Right atrium auricular region (tissue), 2 donors: ENCODE measurements around the gene RBM39. TPM values are rescaled to one million over a fixed set of nuclear protein-coding genes. Genes with fewer than 3 reads are reported as not detected.

ENCODE experiments used
- DNase-seq: peaks from one replicate; pipeline ENCODE4 v3.0.0-alpha.2; 2019; ENCODE audit warnings: low spot score
- H3K27ac ChIP-seq, 2 donors: fragments of 200-600 bp; sonication (generic); 1 replicate in 1 of 2; 2 replicates in 1 of 2; pipeline ENCODE4 v1.5.1; 2016 to 2019
- H3K27me3 ChIP-seq, 2 donors: fragments of 200-600 bp; sonication (generic); one replicate each; pipeline versions ENCODE4 v1.5.1 to v1.6.0; 2017 to 2019
- H3K36me3 ChIP-seq: fragments of 200-600 bp; sonication (generic); one replicate; pipeline ENCODE4 v1.5.1; 2016
- H3K4me1 ChIP-seq, 2 donors: fragments of 200-600 bp; sonication (generic); one replicate each; pipeline versions ENCODE4 v1.5.1 to v1.6.0; 2017 to 2019
- H3K4me3 ChIP-seq, 2 donors: fragments of 200-600 bp; sonication (generic); 1 replicate in 1 of 2; 2 replicates in 1 of 2; pipeline ENCODE4 v1.5.1; 2017 to 2019; ENCODE audit warnings: mild to moderate bottlenecking in 1 of 2, moderate library complexity in 1 of 2
- H3K9me3 ChIP-seq, 2 donors: fragments of 200-600 bp; sonication (generic); one replicate each; pipeline ENCODE4 v1.5.1; 2019
- CTCF ChIP-seq, 2 donors: fragments of 200-600 bp; sonication (generic); IDR thresholded peaks; one replicate each; pipeline ENCODE4 v1.5.1; 2019; ENCODE audit warnings: antibody characterized with exemption in 2 of 2
- total RNA-seq, 2 donors: library from RNA; depleted of rRNA; stranded (reverse); fragments of >200 nt; gene quantifications; one replicate each; pipeline ENCODE4 v1.1.0, GENCODE V29; 2016

RBM39 gene
- total RNA-seq, 2 donors from 2014 or later, result 106 to 112 TPM

DNA sequence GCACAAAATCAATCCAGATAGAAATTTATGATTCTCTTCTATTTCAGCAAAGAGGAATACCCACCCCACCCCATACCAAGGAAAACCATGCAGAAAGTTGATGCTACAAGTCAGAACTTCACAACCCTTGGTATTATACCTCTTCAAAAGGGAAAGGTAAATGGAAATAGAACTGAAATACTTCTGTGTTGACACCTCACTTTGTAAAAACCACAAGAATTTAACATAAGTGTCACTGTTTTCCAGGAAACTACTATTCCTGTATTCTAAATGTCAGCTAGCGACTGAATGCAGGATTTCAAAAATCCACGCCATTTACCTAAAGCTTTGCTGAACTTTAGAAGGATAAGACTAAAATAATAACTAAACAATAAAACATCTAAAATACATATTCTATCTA, 81.0 kb downstream of the RBM39 start:
- no peaks in the 10 kb centered on the region for H3K36me3 ChIP-seq
- DNase-seq, result no peak
- no peak for TF ChIP-seq CTCF (IDR thresholded peaks at IDR 0.05)
- no peaks in the 10 kb centered on the region for H3K9me3 ChIP-seq
- H3K27me3 ChIP-seq, result no peaks in the 10 kb centered on the region
- no peak overlapping the region for H3K27ac ChIP-seq
- H3K4me1 ChIP-seq, result peaks cover 0 to 66% of the 10 kb centered on the region in 2 donors
- H3K4me3 ChIP-seq, result no peak overlapping the region

GRCh38 chr20:35660122-35660937, 81.7 kb downstream of the RBM39 start:
- TF ChIP-seq CTCF (IDR thresholded peaks at IDR 0.05), result no peak
- DNase-seq, result no peak
- no peak overlapping the region for H3K27ac ChIP-seq
- H3K4me3 ChIP-seq, result no peak overlapping the region
- H3K36me3 ChIP-seq, result no peaks in the 10 kb centered on the region
- H3K9me3 ChIP-seq, result no peaks in the 10 kb centered on the region
- no peaks in the 10 kb centered on the region for H3K27me3 ChIP-seq
- H3K4me1 ChIP-seq, result peaks cover 0 to 66% of the 10 kb centered on the region in 2 donors

DNA sequence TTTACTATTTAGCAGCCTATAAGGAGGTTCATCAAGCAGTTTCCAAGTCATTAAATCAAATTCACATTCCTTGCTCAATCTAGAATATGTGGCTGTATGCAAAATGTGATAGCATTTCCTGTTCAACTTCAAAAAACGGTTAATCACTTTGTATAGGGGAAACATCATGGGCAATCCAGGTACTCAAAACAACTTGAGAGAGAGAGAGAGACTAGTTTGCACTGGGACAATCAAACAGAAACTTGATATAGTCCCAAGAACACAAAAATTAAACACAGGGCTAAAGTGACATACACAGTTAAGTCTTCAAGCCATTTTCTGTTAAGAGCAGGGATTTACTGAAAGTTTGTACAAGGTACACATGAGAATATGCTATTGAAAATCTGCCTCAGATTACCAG, 84.8 kb downstream of the RBM39 start:
- TF ChIP-seq CTCF (IDR thresholded peaks at IDR 0.05), result no peak
- peaks cover 20% of the 10 kb centered on the region for H3K36me3 ChIP-seq
- no peaks in the 10 kb centered on the region for H3K27me3 ChIP-seq
- H3K4me1 ChIP-seq, result peaks cover 0 to 52% of the 10 kb centered on the region in 2 donors
- no peak overlapping the region for H3K4me3 ChIP-seq
- no peak overlapping the region for H3K27ac ChIP-seq
- DNase-seq, result no peak
- H3K9me3 ChIP-seq, result no peaks in the 10 kb centered on the region

DNA sequence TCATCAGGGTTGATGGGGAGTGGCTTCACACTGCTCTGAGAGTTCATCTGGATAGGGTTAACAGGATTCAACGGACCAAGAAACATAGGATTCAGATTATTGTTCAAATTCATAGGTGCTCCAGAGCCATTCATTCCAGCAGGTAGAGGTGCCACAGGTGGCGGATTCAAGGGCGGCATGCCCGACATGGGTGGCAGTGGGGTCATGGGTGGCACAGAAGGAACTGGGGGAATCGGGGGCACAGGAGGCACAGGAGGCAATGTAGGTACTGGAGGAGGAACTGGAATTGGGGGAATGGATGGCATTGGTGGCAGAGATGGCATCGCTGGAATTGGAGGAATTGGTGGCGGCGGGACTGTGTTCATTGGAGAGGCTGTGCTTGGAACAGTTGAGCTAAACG, 87.6 kb downstream of the RBM39 start:
- TF ChIP-seq CTCF (IDR thresholded peaks at IDR 0.05), result no peak
- Histone ChIP-seq H3K36me3 (peaks cover 20% of the 10 kb centered on the region), H3K4me1 (peaks cover 0 to 31% of the 10 kb centered on the region in 2 donors)

DNA sequence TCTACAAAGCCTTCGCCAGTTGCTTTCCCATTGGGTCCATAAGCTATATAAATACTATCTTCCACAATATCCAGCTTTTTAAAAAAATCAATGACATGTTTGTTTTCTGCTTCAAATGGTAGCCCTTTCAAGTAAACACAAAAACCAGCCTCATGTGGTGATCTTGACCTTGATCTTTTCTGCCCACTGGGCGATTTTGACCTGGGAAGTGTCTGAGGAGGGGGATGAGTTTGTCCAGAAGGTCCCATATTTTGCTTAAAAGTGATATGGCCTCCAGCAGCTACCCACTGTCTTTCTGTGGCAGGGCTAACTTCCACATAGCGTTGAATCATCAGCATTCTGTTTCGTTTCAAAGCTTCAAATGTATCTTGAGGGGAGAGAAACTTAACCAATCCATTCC, 88.2 kb downstream of the RBM39 start:
- Histone ChIP-seq H3K4me1 (peaks cover 0 to 35% of the 10 kb centered on the region in 2 donors), H3K4me3 (no peak overlapping the region), H3K27ac (no peak overlapping the region), H3K9me3 (no peaks in the 10 kb centered on the region), H3K27me3 (no peaks in the 10 kb centered on the region), H3K36me3 (peaks cover 20% of the 10 kb centered on the region)
- TF ChIP-seq CTCF (IDR thresholded peaks at IDR 0.05), result no peak
- no peak for DNase-seq

More for the DNA sequence above, 87.6 kb downstream of the RBM39 start:
- no peak for DNase-seq
- Histone ChIP-seq H3K27me3 (no peaks in the 10 kb centered on the region), H3K27ac (no peak overlapping the region), H3K9me3 (no peaks in the 10 kb centered on the region), H3K4me3 (no peak overlapping the region)

Other genes starting within 250 kb of the RBM39 start
- gene C20orf173, start 212.6 kb downstream of the RBM39 start, total RNA-seq, result not detected
- gene ERGIC3, start 200.2 kb downstream of the RBM39 start, total RNA-seq, result 100 to 1,000 TPM in 1 of 2 donors, 10 to 100 TPM in 1; 99.9 to 155 TPM
- gene SPAG4, start 126.4 kb downstream of the RBM39 start, total RNA-seq, result 1 to 10 TPM; 4.6 to 5.5 TPM
- 10 to 100 TPM; 39.2 to 60.4 TPM for gene CPNE1, start 77.4 kb downstream of the RBM39 start, total RNA-seq
- gene RBM12, start 77.4 kb downstream of the RBM39 start, total RNA-seq, result 10 to 100 TPM; 18.4 to 20.9 TPM
- gene NFS1, start 42.9 kb downstream of the RBM39 start, total RNA-seq, result 10 to 100 TPM; 24.6 to 38.7 TPM
- 100 to 1,000 TPM; 263 to 409 TPM for gene ROMO1, start 42.9 kb downstream of the RBM39 start, total RNA-seq
- gene PHF20, start 29.8 kb upstream of the RBM39 start, total RNA-seq, result 10 to 100 TPM; 29.7 to 34.7 TPM
- gene SCAND1, start 212.2 kb upstream of the RBM39 start, total RNA-seq, result 10 to 100 TPM; 64.0 to 91.2 TPM
- 1 to 10 TPM; 1.0 to 4.0 TPM for gene CNBD2, start 226.3 kb upstream of the RBM39 start, total RNA-seq